Astrocyte of the cerebellum (primary cell): ENCODE measurements around the gene OR10J1.

ENCODE experiments used
- DNase-seq: peaks from one replicate; pipeline ENCODE4 v3.0.0-alpha.2; 2011; ENCODE audit warnings: low read depth
- H3K4me3 ChIP-seq: 2 replicates; pipeline ENCODE4 v1.5.1; 2011; ENCODE audit warnings: mild to moderate bottlenecking, low read depth, low read length, moderate library complexity
- in situ Hi-C: cut with HindIII; loops from 2 replicates; pipeline ENCODE4 v1.10.0; 2017; ENCODE audit warnings: low sequenced_read_pairs
- TF ChIP-seq, protein P1 (sequence below): IDR thresholded peaks from 2 replicates; pipeline ENCODE4 v1.5.1; 2012; ENCODE audit warnings: low read length, low read depth, moderate library complexity, mild to moderate bottlenecking; ENCODE audit errors: missing control alignments

The OR10J1 gene

DNA sequence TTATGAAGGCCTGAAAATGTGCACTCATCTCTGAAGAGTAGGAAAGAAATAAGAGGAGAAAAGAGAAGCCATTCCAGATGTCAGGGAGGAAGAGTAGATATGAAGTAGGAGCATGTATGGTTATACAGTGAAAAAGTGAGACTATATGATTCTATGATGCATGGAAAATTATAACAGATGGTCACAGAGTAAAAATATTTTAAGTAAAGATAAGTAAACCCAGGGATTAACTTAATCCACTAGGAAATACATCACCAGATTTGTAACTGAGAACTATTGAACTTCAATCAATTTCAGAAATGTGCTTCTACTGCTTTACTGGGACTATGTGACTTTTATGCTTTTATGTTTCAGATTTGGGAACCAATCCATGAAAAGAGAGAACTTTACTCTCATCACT, at the start of gene OR10J1:
Gene OR10J1, plus strand, starts transcription at position 301 of the 400 bp plus-strand sequence. Its CDS starts 70 bp downstream, at position 371.
- no peak within 1 kb of the TSS for H3K4me3 ChIP-seq
- TF ChIP-seq, protein P1, sequence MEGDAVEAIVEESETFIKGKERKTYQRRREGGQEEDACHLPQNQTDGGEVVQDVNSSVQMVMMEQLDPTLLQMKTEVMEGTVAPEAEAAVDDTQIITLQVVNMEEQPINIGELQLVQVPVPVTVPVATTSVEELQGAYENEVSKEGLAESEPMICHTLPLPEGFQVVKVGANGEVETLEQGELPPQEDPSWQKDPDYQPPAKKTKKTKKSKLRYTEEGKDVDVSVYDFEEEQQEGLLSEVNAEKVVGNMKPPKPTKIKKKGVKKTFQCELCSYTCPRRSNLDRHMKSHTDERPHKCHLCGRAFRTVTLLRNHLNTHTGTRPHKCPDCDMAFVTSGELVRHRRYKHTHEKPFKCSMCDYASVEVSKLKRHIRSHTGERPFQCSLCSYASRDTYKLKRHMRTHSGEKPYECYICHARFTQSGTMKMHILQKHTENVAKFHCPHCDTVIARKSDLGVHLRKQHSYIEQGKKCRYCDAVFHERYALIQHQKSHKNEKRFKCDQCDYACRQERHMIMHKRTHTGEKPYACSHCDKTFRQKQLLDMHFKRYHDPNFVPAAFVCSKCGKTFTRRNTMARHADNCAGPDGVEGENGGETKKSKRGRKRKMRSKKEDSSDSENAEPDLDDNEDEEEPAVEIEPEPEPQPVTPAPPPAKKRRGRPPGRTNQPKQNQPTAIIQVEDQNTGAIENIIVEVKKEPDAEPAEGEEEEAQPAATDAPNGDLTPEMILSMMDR: no peak
- no peak for DNase-seq
- in situ Hi-C loops: no loop called here

DNA sequence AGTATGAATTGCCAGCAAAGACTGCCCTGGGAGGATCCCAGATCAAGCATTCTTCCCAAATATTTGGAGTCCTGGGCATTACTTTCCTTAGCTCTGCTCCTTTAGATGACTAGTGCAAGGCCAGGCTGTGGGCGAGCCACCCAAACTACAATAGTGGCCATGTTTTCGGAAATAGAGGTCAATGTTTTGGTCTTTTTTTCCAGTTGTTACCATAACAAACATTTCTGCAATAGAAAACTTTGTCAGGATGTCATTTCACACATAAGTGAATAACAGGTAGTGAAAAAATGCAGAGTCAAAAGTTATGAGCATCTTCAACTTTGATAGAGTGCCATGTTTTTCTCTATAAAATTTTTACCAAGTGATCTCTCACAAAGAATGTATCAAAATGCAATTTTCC, 32.7 kb upstream of the OR10J1 start:
- in situ Hi-C loops: no loop called here
- no peak for DNase-seq
- H3K4me3 ChIP-seq: no peak overlapping the region
- TF ChIP-seq, protein P1: no peak

- no peak for DNase-seq
- in situ Hi-C loops: no loop called here
- TF ChIP-seq, protein P1: no peak
- no peak overlapping the region for H3K4me3 ChIP-seq
Measured at GRCh38 chr1:159408862-159409400, 30.6 kb upstream of the OR10J1 start.

- H3K4me3 ChIP-seq: no peak overlapping the region
- TF ChIP-seq, protein P1: no peak
- DNase-seq: no peak
- in situ Hi-C loops: no loop called here
Measured at GRCh38 chr1:159421821-159422220, 17.7 kb upstream of the OR10J1 start.

GRCh38 chr1:159428536-159428935, 11.0 kb upstream of the OR10J1 start:
- no peak for DNase-seq
- TF ChIP-seq, protein P1: no peak
- in situ Hi-C loops: no loop called here
- no peak overlapping the region for H3K4me3 ChIP-seq

- TF ChIP-seq, protein P1: no peak
- DNase-seq: peak; percentile 89
- in situ Hi-C loops: no loop called here
- H3K4me3 ChIP-seq: no peak overlapping the region
Measured at GRCh38 chr1:159429074-159429861, 10.3 kb upstream of the OR10J1 start.
